Measurements from ENCODE around the gene RGL1.

RGL1 gene

DNA sequence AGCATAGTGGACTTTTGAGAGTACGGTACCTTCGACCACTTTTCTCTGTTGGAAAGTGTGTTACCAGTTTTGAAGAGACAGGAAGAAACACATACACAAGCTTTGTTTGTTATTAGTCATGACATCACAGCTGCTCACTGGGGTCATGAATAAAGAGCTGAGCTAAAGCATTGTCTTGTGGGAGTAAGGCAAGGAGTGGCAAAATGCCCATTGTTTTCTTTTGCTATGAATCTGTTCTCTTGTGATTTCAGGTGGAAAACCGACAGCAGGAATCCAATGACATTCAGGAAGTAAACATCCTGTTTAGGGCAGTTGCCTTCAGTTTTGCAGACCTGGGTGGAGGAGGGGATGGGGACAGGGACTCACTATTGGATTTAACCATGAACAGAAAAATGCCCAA is 66.2 kb downstream of the RGL1 start:
- peak; percentile 73 for DNase-seq

DNA sequence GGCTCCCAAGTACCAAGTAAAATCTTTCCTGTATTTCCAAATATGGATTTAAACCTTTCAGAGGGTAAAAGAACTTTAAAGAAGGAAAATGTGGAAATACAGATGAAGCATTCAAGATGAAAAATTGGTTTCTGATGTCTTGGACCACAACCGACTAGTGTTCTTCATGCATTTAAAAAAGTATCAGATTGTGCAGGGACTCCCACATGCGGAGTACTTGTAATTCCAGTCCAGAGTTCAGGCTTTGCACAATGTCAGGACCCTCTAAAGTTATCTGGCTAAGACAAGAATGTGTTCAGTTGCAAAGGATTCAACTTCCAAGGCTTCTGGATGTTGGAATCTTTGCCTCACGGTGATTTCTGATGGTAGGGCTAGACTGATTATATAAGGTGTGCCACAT is 66.7 kb downstream of the RGL1 start:
- no peak for DNase-seq

DNA sequence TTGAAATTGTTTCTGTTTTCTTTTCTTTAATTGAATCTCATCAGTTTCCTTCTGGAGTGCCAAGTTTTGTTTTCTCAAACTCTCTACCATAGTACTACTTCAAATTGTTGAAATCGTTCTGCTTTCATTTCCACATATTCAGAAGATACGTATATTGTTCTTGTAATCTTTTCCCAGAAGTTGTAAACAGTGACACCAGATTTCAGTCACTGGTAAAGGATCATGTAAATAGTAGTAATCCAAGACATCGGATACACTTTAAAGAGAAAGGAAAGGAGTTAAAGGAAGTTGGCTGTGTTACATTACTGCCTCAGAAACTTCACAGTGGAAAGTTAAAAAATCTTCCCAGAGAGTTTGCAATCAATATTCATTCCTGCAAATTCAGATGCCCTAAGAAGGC is 67.5 kb downstream of the RGL1 start:
- no peak for DNase-seq

DNA sequence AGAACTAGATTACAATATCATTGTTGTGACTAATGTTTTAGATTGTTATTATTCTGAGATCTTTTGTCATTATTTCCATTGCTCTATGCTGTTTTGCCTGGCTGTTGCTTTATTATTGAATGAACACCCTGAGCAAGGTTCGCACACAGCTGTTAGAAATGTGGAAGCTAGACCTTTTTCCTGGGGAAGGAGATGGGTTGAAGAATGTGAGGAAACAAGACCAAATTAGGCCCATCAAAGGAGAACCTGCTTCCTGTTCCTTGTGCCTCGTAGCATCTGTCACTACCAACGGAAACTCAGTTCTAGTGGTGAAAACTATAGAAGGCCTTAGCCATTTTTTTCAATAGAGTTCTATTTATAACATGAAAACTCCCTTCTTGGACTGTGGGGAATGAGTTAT is 68.7 kb downstream of the RGL1 start:
- DNase-seq = no peak

DNA sequence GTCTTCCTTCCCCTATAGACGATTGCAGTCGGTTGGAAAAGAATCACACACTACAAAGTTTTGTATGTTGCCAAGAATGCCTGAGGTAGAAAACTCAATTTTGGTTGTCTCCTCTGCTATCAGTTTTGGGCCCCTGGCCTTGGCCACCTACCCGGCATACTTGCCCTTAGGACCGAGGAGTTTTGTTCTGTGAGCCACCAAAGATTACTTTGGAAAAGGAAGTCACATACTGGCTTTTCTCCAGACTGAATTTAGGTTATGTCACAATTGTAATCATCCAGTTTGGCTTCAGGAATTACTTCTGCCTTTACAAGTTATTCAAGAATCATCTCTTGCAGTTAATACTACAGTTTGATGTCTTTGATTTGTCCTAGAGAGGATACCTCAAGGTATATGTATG is 71.4 kb downstream of the RGL1 start:
- DNase-seq = no peak

DNA sequence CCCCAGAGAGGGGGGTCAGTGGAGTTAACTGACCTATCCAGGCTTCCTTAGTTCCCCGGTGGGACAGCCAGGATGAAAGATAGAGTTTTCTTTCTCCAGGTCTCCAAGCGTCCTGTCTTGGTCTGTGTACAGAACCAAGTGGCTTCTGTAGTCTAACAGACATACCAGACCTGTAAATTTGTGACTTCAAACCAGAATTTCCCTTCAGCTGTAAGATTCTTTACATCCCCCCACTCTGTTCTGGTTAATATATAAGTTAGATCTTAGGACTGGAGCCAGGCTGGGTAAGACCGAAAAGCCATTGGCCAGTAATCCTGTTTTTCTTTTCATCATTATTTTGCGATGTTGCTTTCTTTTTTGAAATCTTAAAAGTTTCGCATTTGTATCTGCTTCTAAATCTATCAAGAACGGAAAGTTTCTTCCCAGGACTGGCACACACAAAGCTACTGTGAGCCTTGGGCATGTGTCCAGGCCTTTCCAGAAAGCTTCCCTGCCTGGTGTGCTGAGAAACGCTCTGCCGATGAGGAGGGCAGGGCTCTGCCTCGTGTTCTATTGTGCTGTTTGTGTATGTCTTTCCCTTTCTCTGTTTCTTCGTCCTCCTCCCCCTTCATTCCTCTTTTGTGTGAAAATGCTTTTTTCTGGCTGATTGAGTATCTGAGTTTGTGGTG is 72.3 kb downstream of the RGL1 start:
- no peak for DNase-seq

DNA sequence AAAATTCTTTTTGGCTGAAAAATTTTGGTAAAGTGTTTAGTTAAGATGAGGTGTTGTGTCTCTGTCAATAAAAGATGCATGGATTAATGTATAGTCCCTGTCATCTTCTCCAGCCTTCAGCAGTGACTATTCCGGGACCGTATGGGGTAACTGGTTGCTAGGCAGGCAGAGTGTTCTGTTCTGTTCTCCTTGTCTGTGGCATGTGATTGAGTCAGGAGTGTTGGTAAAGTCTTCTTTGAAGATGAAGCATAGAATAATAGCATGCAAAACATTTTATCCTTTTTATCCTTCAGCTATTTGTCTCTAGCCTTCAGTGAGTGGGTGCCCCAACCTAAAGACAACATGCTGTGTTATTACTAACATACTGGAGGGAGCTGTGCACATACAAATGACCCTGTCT is 74.6 kb downstream of the RGL1 start:
- DNase-seq = no peak

DNA sequence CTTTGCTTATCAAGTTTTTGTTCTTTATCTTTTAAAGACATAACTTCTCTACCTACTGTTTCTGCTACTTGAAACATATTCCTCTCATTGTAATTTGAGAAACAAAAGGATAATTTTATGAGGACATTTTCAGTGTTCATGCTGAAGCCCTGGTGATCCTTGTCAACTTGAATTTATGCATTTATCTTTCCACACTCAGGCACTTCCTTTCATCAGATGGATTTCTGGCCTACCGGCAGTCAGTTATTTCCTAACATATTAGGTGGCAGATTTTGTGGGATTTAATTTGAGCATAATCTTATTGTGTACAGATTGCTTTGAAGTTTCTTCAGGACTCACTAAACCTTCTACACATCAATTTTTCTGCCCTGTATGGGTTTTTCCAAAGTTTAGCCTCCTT is 75.0 kb downstream of the RGL1 start:
- no peak for DNase-seq

DNA sequence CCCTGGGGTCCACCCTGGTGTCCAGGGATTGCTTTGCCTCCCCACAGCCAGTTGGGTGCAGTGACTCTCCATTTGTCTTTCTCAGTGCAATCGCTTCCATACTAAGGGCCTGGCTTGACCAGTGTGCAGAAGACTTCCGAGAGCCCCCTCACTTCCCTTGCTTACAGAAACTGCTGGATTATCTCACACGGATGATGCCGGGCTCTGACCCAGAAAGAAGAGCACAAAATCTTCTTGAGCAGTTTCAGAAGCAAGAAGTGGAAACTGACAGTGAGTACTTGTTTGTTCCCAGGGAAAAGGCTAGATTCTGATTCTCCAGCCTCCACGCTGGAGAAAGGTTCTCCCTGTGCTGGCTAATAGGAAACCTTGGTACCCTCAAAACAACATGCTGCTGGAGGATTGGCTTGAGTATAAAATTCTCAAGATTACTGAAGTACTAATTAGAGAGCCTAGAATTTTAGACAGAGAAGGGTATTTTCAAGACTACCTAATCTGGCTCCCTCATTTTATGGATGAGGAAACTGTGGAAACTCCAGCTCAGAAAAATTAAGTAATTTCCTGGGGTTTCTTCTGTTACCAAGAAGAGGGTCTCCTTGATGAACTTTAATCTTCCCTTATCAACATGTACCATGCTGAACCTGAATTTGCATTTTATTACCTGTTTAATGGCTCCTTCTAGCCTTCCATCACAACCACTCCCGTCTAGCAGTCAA is 75.8 kb downstream of the RGL1 start:
- no peak for DNase-seq

DNA sequence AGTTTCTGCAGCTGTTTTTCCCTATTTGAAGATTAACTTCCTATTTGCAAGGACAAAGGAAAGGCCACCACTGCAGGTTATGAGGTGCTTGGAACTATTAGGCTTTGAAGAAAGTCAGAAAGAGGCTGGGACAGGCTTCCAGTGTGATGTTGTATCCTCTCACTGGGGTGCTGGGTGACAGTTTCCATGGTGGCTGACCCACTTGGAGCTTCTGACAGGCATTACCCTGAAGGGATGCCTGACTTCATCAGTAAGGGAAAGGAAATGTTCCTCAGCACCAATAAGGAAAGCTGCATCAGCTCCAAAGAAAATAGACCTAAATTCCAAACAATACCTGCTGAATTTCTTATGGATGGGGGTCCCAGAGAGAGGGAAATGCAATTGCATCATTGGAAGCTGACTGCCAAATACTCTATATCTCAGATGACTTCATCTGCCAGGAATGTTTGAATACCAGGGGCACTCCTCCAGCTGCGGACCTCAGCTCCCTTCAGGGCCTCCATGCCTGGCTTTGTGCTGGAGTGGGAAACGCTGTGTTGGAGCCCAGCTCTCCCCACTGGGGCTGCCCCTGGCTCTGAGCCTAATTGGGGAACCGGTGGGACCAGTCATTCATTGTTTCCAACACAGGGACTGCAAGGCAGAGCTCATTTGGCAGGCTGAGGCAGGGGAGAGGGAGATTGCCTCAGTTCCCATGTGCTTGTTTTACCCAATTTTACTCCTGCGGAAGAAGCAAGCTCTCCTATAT is 76.6 kb downstream of the RGL1 start:
- DNase-seq = peak; percentile 84

DNA sequence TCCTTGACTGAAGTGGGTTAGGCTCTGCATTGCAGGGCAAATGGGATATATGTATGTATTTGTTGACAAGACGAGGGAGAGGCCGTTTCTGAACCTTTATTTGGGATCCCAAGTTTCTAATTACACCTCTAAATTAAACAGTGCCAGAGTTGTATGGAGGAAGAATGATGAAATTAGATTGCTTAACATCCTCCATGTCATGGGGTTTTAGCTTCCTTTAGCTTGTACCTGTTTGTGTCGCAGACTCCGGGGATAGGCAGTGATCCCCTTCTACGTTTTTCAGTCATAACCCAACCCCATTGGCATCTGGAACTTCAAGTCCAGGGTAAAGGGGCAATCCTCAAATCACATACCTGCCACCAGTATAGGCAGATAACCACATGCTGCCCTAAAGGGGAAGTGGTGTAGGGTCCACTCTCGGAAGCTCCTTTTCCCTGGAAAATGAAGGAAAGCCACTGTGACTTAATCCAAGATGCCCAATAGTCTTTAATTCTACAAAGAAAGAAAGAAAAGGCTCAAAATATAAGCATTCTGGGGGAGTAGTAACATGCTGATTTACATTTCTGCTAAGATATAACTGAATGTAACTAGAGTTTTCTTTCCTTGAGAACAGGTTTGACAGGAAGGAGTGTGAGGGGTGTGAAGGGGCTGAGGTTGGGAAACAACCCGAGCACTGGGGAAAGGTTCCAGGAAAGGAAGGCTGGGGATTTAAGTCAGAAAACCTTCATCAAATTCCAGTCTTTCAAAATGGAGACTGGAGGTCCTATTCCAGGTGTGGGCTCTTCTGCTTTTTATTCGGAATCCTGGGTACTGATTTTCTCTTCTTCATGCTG is 77.6 kb downstream of the RGL1 start:
- no peak for DNase-seq

DNA sequence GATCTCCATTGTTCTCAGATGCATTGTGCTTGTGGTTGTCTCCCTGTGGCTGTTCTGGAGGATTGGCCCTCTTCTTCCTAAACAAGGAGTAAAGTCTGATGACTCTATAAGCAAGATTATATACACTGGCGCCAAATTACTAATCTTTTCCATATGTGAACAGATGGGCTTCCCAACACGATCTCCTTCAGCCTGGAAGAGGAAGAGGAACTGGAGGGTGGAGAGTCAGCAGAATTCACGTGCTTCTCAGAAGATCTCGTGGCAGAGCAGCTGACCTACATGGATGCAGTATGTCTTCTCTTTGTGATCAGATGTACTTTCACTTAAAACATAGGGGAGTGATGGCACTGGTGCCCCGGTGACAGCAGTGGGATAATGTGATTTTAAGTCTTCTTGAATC is 78.7 kb downstream of the RGL1 start:
- no peak for DNase-seq

DNA sequence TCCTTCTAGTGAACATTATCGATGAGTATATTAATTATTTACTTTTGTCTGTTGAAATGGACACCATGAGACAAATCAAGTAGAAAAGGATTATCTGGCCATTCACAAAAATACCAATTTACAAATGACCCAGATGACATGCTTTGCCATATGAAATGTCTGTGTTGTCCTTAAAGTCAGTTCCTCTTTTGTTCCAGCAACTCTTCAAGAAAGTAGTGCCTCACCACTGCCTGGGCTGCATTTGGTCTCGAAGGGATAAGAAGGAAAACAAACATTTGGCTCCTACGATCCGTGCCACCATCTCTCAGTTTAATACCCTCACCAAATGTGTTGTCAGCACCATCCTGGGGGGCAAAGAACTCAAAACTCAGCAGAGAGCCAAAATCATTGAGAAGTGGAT is 79.6 kb downstream of the RGL1 start:
- DNase-seq = no peak

DNA sequence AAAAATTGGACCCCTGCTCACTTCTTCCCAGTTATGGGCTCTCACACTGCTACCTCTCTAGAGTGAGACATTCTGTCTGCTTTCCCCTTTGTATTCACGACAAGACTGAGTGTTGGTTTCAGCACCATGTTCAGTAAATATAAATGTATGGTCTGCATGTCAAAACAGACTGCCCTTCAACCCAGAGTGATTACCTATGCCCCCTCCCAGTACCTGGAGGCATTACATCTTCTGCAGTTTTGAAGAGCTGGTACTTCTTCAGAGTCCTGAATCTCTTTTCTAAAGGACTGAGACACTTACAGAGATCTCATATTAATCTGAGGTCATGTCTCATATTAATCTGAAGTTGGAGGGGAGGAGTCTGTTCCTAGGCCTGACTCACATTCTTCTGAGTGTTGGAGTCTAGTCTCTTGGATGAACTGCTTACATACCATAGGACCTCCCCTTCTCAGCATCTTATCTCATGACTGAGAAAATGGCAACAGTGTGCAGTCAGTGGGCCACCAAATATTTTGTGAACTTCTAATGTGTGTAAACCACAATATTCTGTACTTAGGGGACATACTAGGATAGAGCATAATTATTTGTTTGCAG is 80.3 kb downstream of the RGL1 start:
- DNase-seq = no peak

DNA sequence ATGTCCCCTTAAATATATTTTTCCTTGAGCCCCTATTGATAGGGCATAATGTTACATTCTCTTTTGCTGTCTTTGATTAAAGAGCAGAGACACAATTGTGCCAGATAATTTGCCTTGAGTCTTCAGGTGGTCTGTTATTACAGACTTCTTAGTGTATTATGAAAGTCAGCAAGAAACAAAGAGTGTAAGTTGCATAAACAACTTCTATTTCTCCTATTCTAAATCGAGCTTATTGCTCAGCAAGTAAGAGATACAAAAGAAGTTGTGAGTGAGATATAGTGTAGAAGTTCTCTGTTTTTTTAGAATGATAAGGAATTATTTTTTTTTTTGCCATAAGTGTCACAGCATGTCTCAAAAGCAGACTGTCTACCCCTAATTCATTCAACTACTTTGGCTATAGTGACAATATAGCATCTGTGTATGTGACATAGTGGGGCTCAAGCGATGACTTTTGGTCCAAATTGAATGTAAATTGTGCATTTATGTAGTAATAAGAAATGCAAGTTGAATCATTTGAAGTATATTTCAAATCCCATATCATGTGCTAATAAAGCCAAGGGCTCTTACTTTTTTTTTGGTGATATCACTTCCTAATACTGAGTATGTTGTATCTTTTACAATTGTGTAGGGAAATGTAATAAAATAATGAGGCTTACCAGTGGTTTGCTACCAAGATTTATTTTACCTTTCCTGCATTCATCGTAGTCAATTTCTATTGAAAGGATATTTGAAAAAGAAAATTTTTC is 81.3 kb downstream of the RGL1 start:
- no peak for DNase-seq

DNA sequence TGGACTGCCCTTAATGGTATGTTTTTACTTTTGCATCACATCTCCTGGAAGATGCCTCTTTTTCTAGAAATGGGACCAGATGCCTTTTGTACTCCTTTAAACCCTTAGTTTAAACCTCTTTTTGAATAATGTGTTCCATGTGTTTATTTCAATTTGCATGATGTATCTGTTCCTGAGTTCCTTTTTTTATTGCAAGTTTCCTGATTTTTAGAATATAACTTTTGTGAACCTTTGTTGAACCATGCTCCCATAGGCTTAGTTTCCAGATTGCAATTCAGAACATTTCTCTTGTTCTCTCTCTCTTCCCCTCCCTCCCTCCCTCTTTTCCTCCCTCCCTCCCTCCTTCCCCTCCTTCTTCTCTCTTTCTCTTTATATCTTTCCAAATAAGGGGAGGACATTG is 81.9 kb downstream of the RGL1 start:
- no peak for DNase-seq

DNA sequence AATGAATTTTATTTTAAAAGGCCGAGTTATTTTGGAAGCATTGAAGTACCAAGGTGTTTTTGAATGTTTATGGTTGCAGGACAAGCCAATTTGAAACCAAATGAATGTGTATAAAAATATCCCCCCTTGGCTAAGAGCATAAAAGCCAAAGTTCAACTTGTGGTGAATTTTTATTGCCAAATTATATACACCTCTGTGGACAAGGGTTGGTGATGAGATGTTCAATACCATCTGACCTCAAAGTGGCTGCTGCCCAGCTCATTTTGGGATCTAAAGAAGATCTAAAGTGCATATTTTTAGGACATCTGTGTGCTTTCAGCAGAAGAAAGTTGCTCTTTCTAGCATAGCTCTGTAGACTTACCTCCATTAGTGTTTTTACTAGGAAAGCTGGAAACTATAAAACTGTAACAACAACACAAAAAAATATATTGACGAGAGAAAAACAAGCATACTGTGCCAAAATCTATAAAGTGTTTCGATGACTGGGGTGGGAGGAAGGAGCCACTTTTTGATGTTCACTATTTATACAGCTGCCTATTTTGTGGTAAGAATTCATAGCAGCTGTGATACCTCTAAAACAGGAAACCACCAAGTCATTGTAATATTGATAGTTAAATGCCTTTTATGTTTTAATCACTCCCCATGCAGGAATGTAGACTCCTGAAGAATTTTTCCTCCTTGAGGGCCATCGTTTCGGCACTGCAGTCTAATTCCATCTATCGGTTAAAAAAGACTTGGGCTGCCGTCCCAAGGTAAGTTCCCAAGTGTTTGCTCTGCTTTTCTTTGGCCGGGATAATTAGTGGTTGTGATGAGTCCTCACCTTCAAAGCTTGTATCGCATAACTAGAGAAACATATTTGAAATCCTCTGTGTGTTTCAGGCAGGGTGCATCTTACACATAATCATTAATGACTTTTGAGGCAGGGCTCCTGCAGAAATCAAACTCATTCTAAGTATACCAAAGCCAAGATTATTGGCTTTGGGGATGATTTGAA is 83.2 kb downstream of the RGL1 start:
- peak; percentile 26 for DNase-seq

DNA sequence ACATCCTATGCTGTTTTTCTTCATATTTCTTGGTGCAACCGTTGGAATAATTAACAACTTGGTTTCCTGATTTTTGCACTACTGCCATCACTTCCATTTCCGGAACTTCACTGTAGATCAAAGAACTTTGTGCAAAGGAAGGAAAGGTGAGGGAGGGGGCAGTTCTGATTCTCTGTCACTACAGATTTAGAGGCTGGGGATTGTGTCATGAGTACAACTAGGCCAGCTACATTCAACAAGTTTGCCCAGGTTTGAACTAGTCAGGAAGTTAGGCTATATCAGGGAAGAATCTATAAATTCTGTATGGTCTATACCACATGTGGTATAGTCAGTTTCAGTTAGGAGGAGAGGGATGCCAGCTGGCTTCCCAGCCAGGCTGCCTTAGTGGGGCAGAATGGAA is 84.2 kb downstream of the RGL1 start:
- no peak for DNase-seq

DNA sequence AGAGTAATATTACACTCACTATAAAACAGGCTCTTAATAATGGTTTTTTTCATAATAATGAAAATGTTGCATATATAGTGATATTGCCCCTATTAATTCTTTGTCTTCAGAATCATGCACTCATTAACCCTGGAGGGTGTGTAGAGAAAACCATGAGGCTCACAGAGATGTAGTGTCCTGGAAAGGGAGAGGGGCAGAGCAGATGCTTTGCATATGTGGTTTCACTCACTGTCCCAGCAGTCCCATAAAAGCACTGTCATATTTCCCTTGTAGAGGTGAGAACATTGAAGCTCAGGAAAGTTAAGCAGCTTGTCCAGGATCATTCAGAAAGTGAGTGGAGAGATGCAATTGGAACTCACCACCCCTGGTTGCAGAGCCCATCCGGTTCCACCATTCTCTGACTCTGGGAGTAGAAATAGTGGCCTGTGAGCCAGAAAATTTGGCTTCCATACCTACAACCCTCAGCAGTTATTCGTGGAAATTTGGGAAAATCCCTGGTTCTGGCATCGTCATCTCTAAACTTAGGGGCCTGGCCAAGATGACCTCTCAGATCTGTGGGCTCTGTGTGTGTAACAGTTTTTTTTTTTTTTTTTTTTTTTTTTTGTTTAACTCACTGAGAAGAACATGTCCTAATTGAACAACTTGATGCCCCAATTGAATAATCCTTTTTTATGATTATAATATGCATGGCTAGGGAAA is 86.4 kb downstream of the RGL1 start:
- DNase-seq = no peak

DNA sequence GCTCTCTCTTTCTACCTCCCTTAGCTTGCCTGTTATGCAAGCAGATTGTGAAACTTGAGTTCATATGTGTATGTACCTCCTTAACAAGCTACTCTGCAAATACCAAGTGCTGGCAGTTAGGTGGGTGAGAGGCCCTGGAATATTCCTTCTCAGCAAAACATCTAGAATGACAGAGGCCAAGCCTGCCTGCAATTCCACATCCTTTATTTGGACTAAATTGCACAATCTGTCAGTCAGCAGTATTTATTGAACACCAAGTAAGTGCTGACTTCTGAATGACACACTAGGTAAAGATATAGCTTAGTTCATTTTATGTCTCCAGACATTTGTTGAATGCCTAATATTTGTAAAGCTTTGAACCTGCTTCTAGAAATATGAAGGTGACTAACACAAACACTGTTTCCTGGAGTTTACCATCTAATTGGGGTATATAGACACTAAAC is 87.5 kb downstream of the RGL1 start:
- no peak for DNase-seq
